Liver (tissue), 3 donors: ENCODE data around the gene NOS1.

Experiments
- FOXA1 ChIP-seq: IDR thresholded peaks from 2 replicates; pipeline ENCODE4 v1.6.1; 2016; ENCODE audit warnings: antibody characterized with exemption
- HNF4G ChIP-seq: IDR thresholded peaks from 2 replicates; pipeline ENCODE4 v1.6.1; 2016; ENCODE audit warnings: antibody characterized with exemption
- NR2F2 ChIP-seq: IDR thresholded peaks from 2 replicates; pipeline ENCODE4 v1.6.1; 2016; ENCODE audit warnings: antibody characterized with exemption
- TAF1 ChIP-seq: conservative IDR thresholded peaks from 2 replicates; pipeline ENCODE4 v1.6.1; 2016; ENCODE audit warnings: antibody characterized with exemption, mild to moderate bottlenecking
- TF ChIP-seq, protein P1 (sequence below): IDR thresholded peaks from 2 replicates; pipeline ENCODE4 v1.6.1; 2016; ENCODE audit warnings: antibody characterized with exemption
- TF ChIP-seq, protein P2 (sequence below): fragments of 150-350 bp; IDR thresholded peaks from 2 replicates; pipeline ENCODE4 v1.5.1; 2017; ENCODE audit warnings: improper control_type of control experiment, low read depth, low read length; ENCODE audit not compliant: missing input control
- TF ChIP-seq, protein P3 (sequence below): IDR thresholded peaks from 2 replicates; pipeline ENCODE4 v1.6.1; 2016; ENCODE audit warnings: antibody characterized with exemption
- donor health status: healthy.
- donor health status: healthy.

DNA sequence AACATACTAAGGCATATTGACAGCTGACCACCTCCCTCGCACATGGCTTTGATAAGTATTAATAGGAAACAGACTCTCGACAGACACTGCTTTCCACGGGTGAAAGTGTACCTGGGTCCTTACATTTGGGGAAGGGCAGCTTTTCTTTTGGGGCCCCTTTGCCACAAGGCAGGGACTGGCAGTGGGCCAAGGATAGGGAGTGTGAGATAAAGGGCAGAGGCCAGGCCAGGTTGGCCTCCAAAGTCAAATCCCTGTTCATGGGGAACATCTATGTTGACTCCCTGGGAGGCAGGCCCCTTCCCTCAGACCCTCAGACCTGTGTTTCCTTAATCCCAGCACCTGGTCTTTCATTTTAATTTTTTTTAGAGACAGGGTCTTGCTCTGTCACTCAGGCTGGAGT is 151.8 kb downstream of the NOS1 start:
- TF ChIP-seq, protein P1, sequence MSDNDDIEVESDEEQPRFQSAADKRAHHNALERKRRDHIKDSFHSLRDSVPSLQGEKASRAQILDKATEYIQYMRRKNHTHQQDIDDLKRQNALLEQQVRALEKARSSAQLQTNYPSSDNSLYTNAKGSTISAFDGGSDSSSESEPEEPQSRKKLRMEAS = no peak
- TF ChIP-seq, protein P2, sequence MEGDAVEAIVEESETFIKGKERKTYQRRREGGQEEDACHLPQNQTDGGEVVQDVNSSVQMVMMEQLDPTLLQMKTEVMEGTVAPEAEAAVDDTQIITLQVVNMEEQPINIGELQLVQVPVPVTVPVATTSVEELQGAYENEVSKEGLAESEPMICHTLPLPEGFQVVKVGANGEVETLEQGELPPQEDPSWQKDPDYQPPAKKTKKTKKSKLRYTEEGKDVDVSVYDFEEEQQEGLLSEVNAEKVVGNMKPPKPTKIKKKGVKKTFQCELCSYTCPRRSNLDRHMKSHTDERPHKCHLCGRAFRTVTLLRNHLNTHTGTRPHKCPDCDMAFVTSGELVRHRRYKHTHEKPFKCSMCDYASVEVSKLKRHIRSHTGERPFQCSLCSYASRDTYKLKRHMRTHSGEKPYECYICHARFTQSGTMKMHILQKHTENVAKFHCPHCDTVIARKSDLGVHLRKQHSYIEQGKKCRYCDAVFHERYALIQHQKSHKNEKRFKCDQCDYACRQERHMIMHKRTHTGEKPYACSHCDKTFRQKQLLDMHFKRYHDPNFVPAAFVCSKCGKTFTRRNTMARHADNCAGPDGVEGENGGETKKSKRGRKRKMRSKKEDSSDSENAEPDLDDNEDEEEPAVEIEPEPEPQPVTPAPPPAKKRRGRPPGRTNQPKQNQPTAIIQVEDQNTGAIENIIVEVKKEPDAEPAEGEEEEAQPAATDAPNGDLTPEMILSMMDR = no peak
- TF ChIP-seq TAF1 = no peak
- TF ChIP-seq NR2F2 = no peak
- no peak for TF ChIP-seq FOXA1
- TF ChIP-seq HNF4G = no peak
- TF ChIP-seq, protein P3, sequence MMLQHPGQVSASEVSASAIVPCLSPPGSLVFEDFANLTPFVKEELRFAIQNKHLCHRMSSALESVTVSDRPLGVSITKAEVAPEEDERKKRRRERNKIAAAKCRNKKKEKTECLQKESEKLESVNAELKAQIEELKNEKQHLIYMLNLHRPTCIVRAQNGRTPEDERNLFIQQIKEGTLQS = no peak
